Activated CD4-positive, alpha-beta T cell treated with anti-CD3 and anti-CD28 coated beads, Interleukin-2, amount 50 U/mL, for 4 hours (primary cell): ENCODE results near the gene SLITRK4.

ENCODE experiments used
- DNase-seq, 2 experiments: peaks; one replicate each; pipeline ENCODE4 v3.0.0-alpha.2; 2020

Gene SLITRK4, protein sequence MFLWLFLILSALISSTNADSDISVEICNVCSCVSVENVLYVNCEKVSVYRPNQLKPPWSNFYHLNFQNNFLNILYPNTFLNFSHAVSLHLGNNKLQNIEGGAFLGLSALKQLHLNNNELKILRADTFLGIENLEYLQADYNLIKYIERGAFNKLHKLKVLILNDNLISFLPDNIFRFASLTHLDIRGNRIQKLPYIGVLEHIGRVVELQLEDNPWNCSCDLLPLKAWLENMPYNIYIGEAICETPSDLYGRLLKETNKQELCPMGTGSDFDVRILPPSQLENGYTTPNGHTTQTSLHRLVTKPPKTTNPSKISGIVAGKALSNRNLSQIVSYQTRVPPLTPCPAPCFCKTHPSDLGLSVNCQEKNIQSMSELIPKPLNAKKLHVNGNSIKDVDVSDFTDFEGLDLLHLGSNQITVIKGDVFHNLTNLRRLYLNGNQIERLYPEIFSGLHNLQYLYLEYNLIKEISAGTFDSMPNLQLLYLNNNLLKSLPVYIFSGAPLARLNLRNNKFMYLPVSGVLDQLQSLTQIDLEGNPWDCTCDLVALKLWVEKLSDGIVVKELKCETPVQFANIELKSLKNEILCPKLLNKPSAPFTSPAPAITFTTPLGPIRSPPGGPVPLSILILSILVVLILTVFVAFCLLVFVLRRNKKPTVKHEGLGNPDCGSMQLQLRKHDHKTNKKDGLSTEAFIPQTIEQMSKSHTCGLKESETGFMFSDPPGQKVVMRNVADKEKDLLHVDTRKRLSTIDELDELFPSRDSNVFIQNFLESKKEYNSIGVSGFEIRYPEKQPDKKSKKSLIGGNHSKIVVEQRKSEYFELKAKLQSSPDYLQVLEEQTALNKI

DNA sequence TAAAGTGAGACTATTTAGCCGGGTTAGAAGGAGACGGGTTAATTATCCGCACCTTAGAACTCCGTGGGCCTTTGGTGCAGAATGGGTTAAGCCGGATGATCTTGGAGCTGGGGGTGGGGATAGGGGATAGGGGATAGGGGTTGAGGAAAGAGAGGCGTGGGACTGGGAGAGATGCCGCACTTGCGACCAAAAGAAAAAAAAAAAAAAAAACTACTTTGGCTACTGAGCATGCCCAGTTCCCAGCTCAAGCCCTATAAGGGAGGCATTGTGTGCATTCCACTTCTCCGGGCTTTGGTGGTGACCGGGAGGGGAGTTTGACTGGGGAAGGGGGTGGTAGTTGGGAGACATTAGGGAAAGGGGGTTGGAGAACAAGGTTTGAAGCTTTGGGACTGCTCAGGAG is at the start of gene SLITRK4:
Gene SLITRK4, minus strand, starts transcription at position 187 of the 400 bp plus-strand sequence. CDS start 4,993 bp downstream, outside the sequence.
- DNase-seq: no peak

DNA sequence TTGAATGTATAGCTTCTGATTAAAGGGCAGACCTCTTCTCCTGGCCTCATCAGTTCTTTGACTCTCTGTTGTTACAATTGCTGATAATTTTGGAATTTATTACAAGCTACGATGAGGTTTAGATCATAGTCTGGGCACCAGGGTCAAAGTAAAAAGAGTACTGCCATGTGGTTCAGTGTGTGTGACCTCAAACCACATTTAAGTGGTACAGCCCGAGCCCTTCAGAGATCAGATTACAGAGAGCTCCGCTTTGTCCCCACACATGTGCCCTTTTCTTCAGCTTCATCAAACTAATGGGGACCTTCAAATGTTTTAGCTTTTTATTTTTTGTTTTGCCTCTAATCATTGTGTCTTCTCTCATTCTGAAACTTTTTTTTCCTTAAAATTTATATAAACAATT is 47.6 kb upstream of the SLITRK4 start:
- no peak for DNase-seq

DNA sequence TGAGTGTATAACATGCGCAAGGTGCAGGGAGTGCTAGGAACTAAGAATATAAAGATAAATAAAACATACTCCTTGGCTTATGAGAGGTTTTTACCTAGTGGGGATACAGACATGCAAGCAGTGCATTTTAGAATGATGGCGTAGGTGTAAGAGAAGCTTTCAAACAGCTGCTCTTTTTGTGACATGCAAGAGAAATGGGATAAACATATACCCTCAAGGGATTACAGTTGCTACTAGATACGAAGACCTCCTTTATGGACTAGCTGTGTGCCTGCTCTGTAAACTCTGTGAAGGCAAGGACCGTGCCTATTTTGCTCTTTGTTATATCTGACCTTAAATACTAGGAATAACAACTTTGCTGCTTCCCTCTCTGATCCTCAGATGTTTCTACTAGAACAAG is 39.0 kb upstream of the SLITRK4 start:
- DNase-seq: no peak

DNA sequence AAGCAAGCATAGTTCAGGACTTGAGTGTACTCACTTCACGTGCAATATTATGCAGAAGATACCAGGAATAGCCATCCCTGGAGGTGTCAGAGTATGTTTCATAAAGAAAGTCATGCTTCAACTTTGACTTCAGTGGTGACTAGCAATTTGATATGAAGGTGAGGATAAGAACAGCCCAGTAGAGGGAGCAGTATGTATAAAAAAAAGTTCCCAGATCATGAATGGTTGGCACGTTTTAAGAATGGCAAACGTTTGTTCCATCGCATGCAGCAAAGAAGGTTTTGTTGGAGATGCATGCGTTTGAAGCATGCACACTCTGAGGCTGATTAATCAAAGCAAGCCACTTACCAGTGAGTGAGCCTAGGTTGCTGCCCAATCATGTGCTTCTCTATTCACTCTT is 33.5 kb upstream of the SLITRK4 start:
- DNase-seq: no peak

DNA sequence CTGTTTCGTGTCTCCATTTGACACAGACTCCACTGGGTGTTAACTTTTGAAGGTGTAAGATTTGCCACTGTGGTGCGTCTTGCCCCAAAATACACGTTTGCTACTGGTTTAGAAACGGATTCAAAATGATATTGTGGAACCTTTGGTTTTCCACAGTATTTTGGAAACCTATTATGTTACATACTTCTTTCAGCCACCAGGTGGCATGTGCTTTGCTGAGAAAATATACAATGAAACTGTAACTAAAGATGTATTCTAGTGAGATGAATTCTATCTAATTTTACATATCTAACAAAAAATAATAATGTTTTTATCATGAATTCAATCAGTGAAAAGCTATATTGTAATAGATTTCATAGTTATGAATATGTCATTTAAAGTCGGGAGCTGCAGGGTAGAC is 28.4 kb upstream of the SLITRK4 start:
- no peak for DNase-seq

DNA sequence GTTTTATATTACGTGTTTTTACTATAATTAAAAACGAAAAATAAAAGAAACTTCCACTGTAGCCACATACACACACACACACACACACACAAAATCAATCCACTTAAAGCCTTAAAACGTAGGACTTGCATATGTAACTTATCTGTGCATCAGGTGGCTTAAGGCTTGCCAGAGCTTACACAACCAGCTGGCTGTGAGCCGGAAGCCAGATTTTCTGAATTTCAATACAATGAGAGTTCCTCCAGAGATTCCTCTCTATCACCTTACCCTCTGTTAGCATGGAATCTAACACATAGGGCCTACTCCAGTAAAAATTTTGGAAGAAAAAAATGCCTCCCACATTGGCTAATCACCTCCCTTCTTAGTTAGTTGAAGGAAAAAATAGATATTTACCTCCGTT is 27.9 kb upstream of the SLITRK4 start:
- DNase-seq: no peak

DNA sequence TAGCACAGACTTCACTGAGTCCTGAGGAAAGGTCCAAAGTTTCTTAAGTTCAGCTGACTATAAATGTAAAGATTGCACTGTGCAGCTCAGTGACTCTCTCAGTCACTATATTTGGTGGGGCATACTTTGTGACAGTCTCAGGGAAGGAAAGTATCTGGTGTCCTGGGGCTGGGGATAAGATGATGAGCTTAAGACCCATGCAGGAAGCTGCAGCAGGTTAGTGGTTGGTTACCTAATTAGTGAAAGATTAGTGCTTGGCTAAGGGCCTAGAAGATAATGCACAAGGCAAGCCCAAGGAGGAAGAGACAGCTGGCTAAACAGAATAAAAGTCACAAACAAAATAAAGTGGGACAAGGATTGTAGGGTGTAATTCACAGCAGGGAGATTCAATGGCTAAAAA is 25.4 kb upstream of the SLITRK4 start:
- no peak for DNase-seq

DNA sequence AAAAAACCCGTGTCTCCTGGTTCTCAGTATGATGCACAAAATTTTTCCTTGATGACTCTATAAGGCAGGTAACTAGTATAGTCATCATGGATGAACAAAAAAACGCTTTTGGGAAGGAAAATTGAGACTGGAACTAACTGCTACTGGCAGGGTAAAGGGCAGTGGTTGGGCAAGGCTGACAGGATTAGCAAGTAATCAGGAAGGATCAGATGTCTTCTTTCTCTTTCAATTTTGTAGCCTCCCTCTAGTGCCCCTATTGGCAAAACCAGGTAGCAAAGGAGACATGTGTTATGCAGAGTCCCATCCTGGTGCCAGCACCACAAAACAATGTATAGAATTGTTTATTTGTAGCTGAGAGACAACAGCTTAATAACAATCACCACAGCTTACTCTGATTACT is 12.8 kb upstream of the SLITRK4 start:
- DNase-seq: no peak

DNA sequence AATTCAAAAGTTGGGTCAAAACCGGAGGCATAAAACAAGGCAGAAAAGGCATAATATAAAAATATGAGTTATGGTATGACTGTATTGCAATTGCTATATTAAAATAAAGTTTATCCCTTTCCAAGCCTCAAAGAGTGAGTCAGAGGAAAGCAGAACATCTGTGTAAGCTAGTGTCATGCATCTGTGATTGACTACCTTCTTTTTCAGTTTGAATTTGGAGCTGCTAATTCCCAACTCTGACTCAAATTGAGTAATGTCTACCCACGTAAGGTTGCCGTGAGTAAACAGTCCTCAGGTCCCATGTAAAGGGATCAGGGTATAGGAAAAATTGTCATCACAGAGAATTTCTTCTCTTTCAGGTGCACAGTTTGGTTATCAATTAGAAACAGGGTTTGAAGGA is 6.5 kb upstream of the SLITRK4 start:
- DNase-seq: no peak

DNA sequence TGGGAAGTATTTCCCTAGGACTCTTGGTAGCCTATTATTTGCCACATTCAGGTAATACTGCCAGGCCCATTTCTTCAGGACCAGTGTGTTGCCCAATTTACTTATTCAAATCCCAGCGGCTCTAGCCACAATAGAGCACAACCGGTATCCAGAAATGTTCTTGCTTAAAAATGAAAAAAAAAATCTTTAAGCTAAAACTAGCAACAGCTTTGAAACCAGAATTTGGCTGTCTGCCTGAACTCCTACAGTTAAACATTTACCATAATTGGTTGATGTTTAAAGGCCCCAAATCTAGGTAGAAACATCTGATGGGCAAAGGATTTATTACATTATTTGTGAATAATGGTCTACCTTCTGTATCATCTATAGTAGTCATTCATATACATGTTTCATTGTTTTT is 930 bp upstream of the SLITRK4 start:
- no peak for DNase-seq

DNA sequence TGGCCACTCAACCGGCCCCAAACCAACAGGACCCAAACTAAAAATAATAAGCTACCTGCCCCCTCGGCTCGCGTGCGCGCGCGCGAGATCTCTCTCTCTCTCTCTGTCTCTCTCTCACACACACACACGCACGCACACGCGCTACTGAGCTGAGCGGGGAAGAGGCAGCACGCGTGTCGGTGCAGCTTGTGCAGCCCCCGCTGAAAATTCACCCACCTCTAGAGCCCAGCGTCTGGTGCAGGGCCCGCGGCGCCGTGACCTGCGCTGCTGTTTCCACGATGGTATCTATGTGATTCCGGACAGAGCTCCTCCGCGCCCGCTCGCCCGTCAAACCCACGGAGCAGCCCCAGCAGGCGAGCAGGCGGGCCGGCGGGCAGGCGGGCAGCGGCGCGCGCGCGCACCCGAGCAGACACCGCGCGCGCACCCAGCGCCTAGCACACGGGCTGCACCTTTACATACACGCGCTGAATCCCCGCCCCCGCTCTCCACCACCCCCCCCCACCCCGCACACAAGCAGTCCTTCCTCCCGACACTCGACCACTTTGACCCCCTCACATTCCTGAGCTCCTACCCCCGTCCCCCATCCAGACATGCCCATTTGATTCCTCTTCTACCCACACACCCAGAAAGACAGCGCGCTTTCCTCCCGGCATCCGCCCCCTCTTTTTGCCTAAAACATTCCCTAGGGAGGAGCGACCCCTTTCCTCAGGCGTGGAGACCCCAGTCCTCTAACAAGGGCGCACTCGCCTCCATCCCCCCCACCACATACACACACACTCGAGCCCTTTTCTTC is 1.0 kb downstream of the SLITRK4 start:
- DNase-seq: no peak

DNA sequence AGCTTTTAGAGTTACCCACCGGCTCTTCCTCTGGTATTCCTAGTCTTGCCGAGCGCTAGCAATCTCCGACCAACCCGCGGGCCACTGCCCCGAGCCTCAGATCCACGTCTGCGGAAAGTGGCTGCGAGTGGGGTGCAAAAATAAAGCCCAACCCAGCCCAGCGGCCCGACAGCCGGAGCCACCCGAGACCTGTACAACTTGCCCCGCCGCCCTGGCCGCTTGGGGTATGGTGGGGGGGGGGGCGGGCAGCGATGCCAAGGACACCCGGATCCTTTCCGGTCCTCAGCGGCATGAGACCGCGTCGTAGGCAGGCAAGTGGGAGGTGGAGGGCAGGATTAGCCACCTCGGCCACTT is 1.6 kb downstream of the SLITRK4 start:
- no peak for DNase-seq

DNA sequence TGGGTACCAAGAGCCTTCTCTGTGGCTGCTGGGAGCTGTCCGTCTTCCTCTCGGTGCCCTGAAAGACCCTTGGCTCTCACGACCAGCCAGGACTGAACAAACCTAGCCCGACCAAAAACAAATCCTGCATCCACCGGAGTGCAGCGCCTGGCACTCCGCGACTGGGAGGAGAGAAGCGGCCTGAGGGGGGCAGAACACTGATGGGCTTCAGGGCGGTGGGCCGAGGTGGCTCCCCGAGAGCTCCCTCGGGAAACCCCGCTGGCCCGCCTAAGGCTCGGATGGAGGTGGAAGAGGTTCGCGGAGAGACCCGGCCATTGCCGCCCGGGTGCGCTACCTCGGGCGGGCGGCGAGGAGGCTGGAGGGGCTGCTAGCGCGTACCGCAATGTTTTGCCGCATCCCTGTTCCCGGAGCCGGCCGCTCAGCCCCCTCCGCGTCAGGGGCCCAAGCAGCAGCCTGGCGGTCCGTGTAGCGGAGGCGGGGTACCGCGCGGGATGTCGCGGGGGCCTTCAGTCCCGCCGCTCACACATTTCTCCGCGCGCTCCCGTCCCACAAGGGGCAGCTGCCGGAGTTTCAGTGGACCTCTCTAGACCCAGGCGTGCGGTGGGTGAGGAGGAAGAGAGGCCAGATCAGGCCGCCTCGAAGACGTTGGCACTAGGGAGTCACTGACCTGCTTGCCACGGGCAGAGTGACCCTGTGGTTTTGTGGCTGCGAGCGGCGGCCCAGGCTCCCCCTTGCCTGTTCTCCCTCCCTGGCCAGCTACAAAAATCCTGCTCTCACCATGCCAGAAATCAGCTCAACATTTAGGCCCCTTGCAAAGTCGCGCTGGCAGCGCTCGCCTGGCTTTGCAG is 2.2 kb downstream of the SLITRK4 start:
- no peak for DNase-seq

DNA sequence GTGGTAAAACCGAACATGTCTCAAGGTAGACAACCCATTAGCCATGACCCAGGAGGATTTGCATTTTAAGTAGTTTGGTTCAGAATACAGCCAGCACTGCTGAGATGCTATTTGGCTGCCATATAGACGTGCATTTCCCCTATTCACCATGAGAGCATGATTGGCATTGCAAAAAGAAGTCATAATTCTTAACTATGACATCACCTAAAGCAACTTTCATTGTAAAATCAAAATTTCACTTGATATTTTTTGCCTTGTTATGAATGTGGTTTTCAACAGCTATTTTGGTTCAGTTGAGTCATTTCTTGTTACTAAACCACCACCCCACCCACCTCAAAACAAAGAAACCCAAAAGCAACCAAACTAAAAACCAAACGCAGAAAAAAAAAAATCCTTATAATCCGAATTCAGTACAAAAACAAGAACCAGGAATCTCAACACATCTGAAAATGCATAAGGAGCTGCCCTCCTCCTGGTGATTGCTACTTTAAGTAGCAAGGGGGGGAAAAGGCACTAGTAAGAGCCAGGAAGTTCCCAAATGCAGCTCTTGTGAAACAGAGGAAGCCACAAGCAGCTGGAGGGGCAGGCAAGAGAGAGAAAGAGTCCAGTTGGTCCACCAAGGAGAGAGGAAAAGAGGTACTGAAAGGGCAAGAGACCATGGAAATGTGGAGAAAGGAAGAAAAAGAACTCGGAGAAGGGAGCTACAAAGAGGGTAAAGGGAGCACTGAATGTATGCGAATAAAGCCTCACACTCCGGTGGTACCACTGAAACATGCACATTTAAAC is 3.1 kb downstream of the SLITRK4 start:
- DNase-seq: no peak

DNA sequence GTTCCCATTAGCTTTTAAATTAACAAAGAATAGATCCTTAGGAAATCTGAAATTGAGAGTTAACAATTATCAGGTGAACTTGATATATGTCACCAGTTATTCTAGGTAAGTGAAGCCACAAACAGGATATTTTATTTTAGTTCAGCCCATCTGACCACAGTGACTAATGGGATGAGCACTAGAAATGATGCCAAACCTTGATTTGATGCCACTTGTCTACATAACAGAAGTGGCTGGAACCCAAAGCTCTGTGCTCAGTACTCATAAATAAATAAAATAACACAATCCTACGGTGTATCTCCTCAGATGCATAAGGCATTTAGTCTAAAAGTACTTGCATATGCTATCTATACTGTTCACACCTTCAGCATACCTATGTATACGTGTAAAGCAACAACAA is 12.2 kb downstream of the SLITRK4 start:
- DNase-seq: no peak

DNA sequence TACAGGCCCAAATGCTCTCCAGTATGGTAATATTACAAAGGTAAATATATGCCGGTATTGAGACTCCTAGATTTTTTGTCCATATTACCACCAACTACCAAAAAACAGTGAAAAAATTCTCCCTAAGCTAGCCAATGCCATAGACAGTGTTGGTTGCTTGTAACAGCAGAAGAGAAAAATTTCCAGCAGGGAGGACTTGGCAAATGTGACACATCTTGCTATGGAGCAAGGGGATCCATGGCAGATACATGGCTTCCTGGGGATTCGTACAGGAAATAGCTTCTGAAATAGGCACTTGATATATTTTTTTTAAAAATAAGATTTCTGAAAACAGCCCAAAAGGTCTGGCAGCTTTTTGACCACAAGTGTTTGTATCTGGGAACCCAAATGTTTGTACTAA is 14.6 kb downstream of the SLITRK4 start:
- DNase-seq: no peak

DNA sequence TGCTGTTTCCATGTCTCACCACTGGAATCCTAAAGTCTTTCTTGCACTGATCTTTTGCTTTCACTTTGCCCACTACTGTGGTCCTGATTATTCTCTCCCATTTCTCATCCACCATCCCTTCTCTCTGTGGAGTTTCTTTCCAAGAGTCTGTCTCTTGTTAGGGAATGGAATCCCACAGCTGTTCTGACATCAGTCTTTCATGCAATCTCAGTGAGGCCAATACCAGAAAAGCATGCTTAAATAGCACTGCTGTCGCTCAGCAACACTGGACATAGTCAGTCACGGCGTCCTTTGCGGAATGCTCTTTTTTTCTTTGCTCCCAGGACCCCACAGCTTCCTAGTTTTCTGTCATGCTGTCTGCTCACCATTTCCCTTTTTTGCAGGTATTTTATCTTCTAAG is 20.1 kb downstream of the SLITRK4 start:
- no peak for DNase-seq

DNA sequence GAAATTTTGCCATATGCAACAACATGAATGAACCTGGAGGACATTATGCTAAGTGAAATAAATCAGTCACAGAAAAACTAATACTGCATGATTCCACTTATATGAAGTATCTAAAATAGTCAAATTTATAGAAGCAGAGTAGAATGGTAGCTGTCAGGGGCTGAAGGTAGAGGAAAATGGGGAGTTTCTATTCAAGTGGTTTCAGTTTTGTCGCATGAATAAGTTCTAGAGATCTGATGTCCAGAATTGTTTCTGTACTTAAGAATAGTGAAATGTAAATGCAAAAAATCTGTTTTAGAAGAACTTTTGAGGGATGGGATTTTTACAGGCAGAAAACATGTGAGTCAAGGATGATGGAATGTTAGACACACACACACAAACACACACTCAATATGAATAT is 34.1 kb downstream of the SLITRK4 start:
- DNase-seq: no peak

DNA sequence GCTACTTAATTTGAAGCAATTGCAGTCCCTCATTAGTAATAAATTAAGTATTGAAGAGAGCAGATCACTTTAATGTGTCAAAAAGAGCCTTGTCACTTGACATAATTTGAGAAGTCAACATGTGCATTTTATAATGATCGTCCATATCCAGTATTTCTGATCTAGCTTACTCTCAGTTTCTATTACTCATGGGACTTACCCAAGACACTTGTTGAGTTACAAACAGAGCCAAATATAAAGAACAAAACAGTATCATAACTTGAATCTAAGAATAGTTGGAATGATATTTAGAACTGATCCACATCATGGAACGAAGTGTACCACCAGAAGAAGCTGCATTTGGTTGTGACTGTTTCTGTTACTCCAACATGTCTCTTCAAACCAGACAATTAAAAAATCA is 54.7 kb downstream of the SLITRK4 start:
- no peak for DNase-seq

DNA sequence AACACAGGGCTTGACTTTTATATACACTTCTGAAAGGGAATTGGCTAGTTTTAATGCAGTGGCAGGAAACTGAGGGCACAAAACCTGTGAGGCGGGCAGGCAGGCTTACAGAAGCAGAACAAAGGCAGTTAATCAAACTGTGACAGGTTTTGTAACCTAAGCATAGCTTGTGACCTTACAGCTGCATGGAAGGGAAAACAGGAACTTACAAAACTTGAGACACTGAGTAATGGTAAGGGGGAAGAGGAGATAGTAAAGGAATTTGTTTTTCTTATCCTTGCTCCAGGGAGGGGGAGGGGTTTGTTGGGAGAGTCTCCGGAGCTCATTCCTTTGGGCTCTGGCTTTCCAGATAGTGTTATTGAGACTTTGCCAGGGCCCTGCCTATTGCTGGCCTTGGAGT is 55.6 kb downstream of the SLITRK4 start:
- no peak for DNase-seq
